HG03342 (cell line): ENCODE results near the gene GABRB1.
A peak's percentile ranks its signal among the peaks of the same experiment; 100 is the strongest.
"Not testable (repeated sequence)": the region's sequence is repeated elsewhere in the genome, so short reads cannot be mapped to it uniquely, and the experiment has no call there.

Experiments
- ATAC-seq: cut with Tn5 transposase; IDR thresholded peaks from one replicate; pipeline ENCODE4 v1.9.1; 2021; ENCODE audit warnings: mild to moderate bottlenecking, moderate library complexity; ENCODE audit not compliant: unreplicated experiment

GABRB1 gene

DNA sequence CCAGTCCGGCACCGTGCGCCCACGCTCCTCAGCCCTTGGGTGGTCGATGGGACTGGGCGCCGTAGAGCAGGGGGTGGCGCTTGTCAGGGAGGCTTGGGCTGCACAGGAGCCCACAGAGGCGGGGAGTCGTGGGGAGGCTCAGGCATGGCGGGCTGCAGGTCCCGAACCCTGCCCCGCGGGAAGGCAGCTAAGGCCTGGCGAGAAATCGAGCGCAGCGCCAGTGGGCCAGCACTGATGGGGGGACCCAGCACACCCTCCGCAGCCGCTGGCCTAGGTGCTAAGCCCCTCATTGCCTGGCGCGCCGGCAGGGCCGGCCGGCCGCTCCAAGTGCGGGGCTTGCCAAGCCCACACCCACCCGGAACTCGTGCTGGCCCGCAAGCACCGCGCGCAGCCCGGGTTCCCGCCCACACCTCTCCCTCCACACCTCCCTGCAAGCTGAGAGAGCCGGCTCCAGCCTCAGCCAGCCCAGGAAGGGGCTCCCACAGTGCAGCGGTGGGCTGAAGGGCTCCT lies 346.7 kb downstream of the GABRB1 start:
- not testable (repeated sequence) for ATAC-seq

DNA sequence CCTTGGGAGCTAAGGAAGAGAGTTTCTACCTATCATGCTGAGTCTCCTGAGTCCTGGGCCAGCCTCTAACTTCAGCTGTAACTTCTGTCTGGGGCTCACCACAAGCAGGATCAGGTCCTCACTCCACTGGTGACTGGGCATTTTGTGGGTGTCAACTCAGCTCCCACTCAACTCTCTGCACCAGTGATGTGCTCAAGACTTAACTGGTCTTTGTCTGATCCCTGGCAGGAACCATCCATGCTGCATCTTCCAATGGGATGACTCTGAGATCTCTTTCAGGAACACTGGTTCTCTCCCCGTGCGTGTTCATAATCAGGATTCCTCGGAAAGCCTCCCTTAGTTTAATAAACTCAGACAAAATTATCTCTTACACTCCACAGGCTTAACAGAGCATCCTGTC lies 349.8 kb downstream of the GABRB1 start:
- ATAC-seq = no peak

DNA sequence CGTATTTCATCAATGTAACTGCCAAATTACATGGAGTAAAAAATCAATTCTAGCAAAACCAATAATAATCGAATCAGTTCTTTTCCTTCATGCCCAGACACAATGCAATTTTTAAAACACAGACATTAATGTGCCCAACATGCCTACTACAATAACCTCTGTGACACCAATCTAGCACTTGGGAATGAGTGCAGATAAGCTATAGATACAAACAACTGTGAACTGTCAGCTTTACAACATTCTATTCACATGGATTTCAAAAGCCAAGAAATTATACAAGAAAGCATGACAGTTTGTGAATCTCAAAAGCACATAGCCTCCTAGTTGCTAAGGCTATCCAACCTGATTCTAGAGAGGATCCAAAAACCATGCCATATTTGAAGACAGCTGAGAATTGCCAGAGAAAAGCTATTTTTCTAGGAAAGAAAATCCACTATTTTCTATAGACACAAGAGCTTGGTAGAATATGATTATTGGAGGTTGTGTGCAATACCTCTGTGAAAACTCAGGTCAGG lies 351.5 kb downstream of the GABRB1 start:
- ATAC-seq = no peak

DNA sequence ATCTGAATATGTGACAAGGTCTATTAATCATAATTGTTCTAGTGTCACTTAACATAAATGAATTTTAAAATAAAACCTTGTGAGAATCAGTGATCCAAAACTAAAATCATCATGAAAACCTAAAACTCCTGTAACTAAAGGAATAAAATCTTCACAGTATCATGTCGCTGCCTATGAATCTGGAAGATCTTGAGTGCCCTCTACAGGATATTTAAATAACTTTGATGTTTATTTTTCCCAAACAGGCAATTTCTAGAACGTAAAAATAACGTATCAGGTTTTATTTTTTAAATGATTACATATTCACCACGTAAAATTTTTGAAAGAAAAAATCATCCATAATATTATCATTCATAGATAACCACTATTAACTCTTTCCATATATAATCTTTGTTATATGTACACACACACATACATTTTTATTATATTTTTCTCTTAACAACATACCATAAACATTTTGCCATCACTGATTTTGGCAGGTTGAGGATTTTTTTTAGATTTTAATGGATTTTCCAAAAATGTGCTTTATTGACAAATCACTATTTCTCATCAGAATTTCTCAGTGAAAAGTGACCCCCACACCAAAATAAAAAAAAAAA lies 352.6 kb downstream of the GABRB1 start:
- no peak for ATAC-seq

DNA sequence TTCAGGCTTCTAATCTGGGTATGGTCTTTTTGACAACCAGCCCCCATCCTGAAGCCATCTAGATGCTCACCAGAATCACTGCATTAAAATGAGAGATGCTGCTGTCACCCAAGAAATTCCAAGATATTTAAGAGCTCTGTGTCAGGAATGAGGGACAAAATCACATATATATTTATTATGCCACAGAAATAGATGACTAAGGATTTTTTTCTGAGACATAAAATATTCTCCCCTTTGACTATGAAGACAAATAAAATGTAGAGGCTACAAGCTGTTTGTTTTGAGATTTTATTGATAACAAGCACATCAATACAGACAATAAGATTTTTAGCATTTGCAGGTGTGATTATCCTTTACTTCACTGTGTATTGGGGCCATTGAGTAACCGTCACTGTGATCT lies 354.8 kb downstream of the GABRB1 start:
- ATAC-seq = no peak

DNA sequence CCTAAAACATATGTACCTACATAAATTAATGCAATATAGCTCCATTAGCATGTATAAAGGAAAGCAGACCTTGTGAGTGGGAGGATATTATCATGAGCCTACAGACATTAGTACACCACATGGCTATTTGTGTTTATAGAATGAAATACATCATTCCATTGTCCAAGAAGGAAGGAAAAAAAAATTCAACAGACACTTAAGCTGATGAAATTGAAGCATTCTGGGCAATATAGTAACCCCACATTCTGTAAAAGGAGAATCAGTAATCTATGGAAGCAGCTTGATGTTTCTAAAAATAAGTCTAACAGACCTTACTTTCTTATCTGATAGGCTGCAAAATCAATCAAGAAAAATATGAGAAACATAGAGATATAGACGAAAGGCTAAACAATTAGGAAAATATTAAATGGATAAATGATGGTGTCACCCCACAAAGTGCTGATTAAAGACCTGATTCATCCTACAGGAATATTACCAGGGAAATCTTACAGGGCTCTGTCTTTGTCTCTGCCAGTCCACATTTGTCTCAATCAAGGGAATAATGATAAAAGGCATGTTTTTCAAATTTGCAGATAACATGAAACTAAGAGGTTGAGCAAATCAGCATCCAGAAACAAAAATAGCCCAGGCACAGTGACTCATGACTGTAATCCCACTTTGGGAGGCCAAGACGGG lies 355.3 kb downstream of the GABRB1 start:
- no peak for ATAC-seq

DNA sequence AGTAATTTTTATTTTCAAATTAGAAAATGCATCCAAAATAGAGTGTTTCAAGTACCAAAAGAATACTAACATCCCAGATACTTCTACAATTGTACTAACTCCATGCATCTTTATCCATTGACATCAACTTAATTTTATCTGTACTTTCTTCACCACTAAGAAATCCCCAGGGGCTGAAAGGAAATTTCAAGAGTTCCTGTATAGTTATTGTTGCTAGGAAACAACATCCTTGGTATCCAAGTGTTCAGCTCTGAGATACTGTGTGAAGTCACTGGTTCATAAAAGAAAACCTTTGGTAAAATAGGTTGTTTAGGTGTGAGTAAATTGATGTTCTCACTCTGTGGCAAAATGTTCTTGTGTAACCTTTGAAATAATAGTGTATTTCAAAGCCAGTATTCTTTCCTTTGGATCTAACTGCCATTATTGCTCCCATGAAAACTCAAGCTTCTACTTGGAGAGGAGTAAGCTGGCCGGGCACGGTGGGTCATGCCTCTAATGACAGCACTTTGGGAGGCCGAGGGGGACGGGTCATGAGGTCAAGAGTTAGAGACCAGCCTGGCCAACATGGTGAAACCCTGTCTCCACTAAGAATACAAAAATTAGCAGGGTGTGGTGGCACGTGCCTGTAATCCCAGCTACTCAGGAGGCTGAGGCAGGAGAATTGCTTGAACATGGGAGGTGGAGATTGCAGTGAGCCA lies 359.2 kb downstream of the GABRB1 start:
- ATAC-seq = no peak

DNA sequence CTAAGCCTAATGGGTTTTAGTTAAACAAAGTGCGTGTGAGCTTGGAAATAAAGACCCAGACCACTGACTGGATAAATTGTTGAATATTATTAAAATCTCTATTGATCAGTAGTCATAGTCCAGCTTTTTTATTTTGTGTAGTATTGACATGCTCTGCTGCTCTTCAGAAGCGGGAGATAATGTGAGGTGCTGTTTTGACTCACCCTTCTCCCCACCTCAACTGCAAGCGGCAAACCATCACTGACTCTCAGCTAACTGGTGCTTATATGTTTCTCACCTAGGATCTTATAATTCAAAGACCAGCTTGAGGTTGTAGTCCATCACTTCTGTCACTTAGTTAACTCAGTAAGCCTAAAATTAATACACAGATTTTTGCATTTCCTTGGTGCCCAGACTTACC lies 359.9 kb downstream of the GABRB1 start:
- ATAC-seq = no peak

DNA sequence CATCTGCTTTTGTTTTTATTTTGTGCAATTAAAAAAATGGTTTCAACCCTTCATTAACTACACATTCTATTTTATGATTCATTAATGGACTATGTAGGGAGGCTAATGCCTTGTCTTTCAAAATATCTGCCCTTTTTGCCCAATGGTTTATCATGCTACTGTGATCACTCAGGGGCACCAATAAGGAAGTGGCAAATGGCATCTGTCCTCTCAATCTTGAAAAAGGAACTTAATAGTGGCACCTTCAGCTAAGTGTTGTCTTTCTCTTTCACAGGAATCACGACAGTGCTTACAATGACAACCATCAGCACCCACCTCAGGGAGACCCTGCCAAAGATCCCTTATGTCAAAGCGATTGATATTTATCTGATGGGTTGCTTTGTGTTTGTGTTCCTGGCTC lies 375.0 kb downstream of the GABRB1 start:
- no peak for ATAC-seq

DNA sequence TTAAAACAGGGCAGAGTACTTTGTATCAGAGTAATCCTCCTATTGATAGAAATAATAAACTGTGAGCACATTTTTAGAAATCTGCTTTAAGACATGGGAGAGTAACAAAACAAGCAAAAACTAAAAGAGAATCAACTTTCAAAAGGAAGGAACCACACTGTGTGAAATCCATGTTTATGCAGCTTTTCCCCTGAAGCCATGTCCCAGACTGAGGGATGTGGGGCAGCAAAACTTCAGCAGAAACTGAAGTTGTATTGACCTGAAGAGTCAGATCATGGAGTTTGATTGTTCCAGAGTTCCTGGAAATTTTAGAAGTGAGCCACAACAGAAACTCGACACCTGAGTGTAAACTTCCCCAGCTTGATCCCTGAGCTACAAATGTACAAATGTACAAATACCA lies 378.9 kb downstream of the GABRB1 start:
- no peak for ATAC-seq

DNA sequence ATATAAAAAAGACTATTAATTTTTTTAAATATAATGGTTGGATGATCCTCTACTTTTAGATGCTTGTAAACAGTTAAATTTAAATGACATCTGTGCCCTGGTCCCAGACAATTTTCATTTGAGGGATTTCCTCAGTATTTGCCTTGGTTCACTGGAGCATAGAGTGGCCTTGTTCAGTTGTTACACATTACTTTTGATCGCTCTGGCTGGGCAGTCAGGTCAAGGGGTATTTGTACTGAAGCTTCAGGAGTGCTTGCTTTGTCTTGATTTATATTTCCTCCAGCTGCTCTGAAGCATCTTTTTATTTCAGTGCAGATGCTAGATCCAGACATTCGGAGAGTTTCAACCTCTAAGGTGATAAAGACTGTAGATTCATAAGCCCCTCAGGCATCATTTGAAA lies 382.2 kb downstream of the GABRB1 start:
- ATAC-seq = peak; percentile 42

DNA sequence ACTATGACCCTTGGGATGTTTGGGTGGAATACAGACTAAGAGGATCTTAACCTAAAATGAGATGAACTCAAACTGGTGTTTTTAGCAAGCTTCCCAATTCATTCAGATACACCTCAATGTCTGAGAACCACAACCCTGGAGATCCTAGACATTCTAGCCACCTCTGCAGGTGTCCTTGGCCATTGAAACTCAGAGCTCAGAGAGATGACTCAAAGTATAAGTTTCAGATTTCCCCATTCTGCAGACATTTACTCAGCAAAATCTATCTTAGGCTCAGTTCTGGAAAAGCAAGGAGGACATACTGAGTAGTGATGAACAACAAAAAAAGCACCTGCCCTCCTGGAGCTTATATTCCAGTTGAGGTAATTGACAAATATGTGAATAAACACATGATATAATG lies 384.4 kb downstream of the GABRB1 start:
- no peak for ATAC-seq

DNA sequence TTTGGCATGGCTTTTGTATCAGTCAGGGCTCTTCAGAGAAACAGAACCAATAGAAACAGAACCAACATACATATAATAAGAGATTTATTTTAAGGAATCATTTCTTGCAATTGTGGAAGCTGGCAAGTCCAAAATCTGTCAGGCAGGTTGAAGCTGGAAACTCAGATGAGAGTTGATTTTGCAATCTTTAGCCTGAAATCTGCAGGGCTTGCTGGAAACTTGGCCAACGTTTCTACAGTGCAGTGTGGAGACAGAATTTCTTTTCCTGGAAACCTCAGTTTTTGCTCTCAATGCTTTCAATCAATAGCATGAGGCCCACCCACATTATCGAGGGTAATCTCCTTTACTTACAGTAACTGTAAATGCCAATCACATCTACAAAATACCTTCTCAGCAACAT lies 386.8 kb downstream of the GABRB1 start:
- ATAC-seq = no peak

DNA sequence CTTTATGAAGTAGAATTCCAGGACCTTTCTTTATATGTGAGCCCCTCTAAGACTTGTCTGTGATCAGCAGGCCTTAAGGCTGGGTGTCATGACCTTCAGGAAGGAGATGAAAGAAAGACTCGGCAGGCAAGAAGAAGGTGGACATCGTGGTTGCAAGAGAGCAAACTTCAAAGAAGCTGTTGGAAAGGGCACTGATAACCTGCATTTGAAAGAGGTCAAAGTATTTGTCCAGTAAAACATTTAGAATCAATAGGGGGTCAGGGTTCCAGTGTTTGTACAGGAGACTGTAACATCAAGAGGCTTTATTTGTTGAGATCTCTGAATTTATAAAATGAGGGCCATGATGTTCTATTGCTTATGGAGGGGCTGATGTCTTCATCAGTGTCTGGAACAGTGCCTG lies 387.9 kb downstream of the GABRB1 start:
- ATAC-seq = no peak

DNA sequence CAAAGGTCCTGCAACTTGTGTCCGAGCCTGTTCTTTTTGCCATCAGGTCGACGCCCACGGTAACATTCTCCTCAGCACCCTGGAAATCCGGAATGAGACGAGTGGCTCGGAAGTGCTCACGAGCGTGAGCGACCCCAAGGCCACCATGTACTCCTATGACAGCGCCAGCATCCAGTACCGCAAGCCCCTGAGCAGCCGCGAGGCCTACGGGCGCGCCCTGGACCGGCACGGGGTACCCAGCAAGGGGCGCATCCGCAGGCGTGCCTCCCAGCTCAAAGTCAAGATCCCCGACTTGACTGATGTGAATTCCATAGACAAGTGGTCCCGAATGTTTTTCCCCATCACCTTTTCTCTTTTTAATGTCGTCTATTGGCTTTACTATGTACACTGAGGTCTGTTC lies 394.3 kb downstream of the GABRB1 start:
- ATAC-seq = no peak

DNA sequence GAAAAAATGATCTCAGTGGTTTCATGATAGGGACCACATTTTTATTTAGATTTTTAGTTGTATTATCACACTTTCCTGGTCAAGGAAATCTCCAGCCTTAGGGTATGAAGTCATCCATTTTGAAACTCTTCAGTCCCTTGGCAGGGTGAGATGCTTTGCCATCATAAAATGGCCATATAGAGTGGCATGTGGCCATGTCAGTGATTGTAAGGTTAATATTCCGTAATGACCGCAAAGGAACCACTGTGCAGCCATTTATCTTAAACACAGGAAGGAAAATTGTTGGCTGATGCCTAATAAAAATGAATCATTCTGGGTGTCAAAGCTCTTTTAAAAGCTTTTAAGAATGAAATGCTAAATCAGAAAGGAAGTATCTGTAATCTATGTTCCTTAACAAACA lies 396.6 kb downstream of the GABRB1 start:
- no peak for ATAC-seq

DNA sequence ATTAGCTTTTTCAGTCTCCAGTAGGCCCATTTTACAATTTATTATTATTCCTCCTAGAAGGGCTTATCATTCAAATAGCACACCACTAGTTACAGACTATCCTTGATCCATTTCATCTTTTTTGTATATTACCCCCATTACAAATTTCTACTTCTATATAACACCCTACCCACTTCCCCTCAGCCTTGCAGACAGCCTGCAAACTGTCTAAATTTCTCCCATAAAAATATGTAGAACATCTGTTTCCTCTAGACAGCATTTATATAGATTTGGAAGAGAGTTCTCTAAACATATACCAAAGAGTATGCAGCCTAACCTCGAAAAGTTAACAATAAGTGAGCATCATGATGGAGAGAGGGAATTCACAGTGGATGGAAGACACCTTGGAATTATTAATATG lies 401.4 kb downstream of the GABRB1 start:
- ATAC-seq = no peak

DNA sequence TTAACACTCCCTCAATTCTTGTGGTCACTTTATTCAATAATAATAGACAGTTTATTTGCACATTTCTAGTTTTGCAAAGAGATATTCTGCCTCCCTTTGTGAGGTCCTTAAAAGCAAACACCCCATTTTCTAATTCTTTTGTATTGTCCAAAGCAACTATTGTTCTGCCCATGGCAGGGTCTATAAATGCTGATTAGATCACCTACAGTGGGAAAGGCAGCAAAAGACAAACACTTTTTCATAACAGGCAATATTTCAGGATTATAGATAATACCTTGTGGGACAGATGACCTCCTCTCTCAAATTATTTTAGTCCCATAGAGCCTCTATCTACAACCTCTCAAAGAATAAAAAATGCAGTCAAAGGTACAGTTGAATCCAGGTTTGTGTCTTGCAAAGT lies 403.6 kb downstream of the GABRB1 start:
- ATAC-seq = no peak

DNA sequence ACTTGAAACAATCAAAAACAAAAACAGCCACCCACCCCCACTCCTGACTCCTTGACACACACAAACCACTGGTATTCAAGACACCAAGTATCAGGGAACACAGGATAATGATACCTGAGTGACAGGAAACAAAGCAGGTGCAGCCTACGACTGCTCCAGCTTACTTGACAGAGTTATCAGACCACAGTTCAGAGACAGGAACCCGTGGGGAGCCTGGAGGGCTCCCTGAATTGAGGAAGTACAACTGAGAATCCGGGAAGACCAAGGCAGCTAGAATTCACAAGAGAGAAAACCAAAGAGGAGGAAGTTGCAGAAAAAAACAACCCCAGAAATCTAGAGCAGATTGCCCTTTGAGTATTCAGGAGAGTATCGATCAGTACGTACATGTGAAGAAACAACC lies 411.6 kb downstream of the GABRB1 start:
- peak; percentile 65 for ATAC-seq

DNA sequence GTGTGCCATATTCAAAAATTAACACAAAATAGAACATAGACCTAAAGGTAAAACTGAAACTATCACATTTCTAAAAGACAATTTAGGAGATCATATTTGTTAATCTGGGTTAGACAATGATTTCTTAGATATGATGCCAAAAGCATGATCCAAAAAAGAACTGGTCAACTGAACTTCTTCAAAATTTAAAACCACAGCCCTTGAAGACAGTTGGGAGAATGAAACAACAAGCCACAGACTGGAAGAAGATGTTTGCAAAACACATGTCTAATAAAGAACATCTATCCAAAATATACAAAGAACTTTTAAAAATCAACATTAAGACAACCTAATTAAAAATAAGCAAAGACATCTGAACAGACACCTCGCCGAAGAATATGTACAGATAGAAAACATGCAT lies 412.7 kb downstream of the GABRB1 start:
- no peak for ATAC-seq

DNA sequence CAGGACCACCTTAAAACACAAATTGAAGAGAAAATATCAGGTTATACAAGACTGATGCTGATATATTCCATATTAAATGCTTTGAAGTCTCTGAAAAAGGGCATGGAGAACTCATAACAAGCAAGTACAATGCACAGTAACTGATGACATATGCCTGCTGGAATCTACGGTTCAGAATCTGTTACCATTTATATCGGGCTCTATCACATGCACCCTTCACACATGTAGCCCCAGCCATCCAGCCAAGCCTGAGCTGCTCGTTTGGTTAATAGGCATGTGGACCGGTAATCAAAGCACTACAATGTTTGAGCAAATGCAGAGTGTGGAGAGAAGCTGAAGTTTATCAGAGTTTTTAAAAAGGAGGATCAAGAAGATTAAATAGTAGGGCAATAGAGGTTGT lies 420.3 kb downstream of the GABRB1 start:
- no peak for ATAC-seq

DNA sequence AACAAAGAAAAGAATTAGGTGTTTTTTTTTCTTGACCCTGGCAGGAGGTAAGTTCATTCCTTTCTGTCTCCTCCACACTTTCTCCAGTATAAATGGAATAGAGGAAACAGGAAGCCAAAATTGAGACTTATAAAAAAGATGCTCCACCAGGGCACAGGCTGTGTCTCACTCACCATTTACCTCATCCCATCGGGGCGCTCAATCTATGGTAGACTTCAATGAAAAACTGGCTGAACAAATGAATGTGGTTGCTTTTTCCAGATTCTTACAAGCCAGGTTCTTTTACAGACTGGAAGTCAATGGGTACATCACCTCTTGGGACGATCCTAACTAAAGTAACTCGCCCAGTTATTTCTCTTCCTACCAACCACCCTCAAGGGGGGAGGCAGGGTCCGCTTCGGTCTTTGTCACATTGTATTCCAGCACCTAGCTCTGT lies 431.4 kb downstream of the GABRB1 start:
- ATAC-seq = peak; percentile 6
